ENCODE data around the gene MB21D2.

DNA sequence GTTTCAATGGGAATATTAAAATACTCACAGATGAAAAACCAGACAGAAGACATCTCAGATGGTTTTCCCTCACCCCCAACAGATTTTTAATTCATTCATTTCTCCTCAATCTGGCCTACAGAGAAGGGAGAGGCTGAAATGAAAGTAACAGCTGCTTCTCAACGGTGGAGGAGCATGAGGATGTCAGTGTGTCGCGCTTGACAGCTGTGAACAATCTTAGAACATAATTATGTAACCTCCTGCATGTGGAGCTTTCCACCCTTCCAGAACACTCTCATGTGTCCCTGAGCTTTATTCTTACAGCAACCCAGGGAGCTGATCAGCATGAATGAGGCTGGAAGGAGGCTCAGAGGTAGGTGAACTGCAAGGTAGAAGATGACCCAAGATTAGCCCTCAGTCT, 52.7 kb downstream of the MB21D2 start:
- TF ChIP-seq, protein P1, sequence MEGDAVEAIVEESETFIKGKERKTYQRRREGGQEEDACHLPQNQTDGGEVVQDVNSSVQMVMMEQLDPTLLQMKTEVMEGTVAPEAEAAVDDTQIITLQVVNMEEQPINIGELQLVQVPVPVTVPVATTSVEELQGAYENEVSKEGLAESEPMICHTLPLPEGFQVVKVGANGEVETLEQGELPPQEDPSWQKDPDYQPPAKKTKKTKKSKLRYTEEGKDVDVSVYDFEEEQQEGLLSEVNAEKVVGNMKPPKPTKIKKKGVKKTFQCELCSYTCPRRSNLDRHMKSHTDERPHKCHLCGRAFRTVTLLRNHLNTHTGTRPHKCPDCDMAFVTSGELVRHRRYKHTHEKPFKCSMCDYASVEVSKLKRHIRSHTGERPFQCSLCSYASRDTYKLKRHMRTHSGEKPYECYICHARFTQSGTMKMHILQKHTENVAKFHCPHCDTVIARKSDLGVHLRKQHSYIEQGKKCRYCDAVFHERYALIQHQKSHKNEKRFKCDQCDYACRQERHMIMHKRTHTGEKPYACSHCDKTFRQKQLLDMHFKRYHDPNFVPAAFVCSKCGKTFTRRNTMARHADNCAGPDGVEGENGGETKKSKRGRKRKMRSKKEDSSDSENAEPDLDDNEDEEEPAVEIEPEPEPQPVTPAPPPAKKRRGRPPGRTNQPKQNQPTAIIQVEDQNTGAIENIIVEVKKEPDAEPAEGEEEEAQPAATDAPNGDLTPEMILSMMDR (IDR thresholded peaks at IDR 0.05), result no peak
- TF ChIP-seq POLR2A (IDR thresholded peaks at IDR 0.05), result no peak

Measured in adrenal gland (tissue), 5 donors.